Esophagus muscularis mucosa (tissue), 4 donors: ENCODE data around the gene IFNE. TPM values are rescaled to one million over a fixed set of nuclear protein-coding genes. Genes with fewer than 3 reads are reported as not detected.

ENCODE experiments used
- DNase-seq: peaks from one replicate; pipeline ENCODE4 v3.0.0-alpha.2; 2017; ENCODE audit errors: extremely low spot score
- H3K27ac ChIP-seq, 4 donors: fragments of 200-600 bp; sonication (generic); replicated peaks in 1 of 4; 1 replicate in 3 of 4; 2 replicates in 1 of 4; pipeline ENCODE4 v1.5.1; 2016 to 2019; ENCODE audit warnings: mild to moderate bottlenecking in 1 of 4
- H3K27me3 ChIP-seq, 4 donors: fragments of 200-600 bp; sonication (generic); one replicate each; pipeline versions ENCODE4 v1.5.1 to v1.6.0; 2016 to 2019
- H3K36me3 ChIP-seq, 4 donors: fragments of 200-600 bp; sonication (generic); one replicate each; pipeline ENCODE4 v1.5.1; 2016 to 2019
- H3K4me1 ChIP-seq, 4 donors: fragments of 200-600 bp; sonication (generic); one replicate each; pipeline ENCODE4 v1.5.1; 2016 to 2019
- H3K4me3 ChIP-seq, 4 donors: fragments of 200-600 bp; sonication (generic); 1 replicate in 2 of 4; 2 replicates in 2 of 4; pipeline ENCODE4 v1.5.1; 2016 to 2019; ENCODE audit warnings: mild to moderate bottlenecking in 4 of 4, moderate library complexity in 1 of 4
- H3K9me3 ChIP-seq, 4 donors: fragments of 200-600 bp; sonication (generic); 1 replicate in 3 of 4; 2 replicates in 1 of 4; pipeline ENCODE4 v1.5.1; 2016 to 2019
- EP300 ChIP-seq: sonication (generic); formaldehyde crosslinking; IDR thresholded peaks from one replicate; pipeline ENCODE4 v1.6.1; 2017; ENCODE audit warnings: antibody characterized with exemption
- POLR2A ChIP-seq: fragments of 450-650 bp; IDR thresholded peaks from one replicate; pipeline ENCODE4 v1.6.1; 2017; ENCODE audit warnings: antibody characterized with exemption, moderate library complexity, mild to moderate bottlenecking, low read depth
- POLR2AphosphoS5 ChIP-seq, 2 donors: sonication (generic); formaldehyde crosslinking; IDR thresholded peaks; one replicate each; pipeline ENCODE4 v1.6.1; 2017; ENCODE audit warnings: antibody characterized with exemption in 2 of 2
- whole genome bisulfite sequencing: methylation state at CpG from one replicate; pipeline ENCODE4 v1.1.5; 2018; 5-methylcytosine and 5-hydroxymethylcytosine counted together
- intact Hi-C: fragments of 100-400 bp; cut with DNase I; formaldehyde crosslinking; loops from one replicate; pipeline ENCODE4 v1.15.1; 2023
- total RNA-seq, 4 donors: library from RNA; depleted of rRNA; stranded (reverse); fragments of >200 nt; gene quantifications; one replicate each; pipeline versions ENCODE4 v1.1.0 to v1.2.1, GENCODE V29; 2016
- TF ChIP-seq, protein P1 (sequence below), 3 experiments: fragments of 200-600 bp in 2 of 3; fragments of 450-650 bp in 1 of 3; sonication (generic) in 2 of 3; IDR thresholded peaks; one replicate each; pipeline ENCODE4 v1.5.1; 2017 to 2019; ENCODE audit warnings: antibody characterized with exemption in 3 of 3, mild to moderate bottlenecking in 2 of 3, moderate library complexity in 1 of 3

Gene IFNE
- total RNA-seq, 4 donors from 2014 or later: not detected

DNA sequence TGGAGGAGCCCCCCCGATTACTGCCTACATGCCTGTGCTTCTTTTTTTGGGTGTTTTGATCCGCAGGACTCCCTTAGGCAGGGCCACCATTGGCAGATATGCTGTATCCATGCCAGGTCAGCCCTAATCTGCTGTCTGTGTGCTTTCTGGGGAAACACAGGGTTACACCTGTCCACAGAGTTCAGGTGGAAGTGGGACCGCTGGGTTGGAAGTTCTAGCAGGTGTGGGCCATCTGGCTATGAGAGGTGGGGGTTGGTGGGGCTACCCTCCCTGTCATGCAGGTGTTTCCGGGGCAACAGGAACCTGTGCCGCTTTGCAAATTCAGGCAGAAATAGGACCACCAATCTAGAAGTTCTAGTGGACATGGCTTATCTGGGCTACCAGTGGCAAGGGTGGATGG lies 17.0 kb downstream of the IFNE start:
- DNase-seq: no peak
- Histone ChIP-seq H3K27me3 (peaks cover 0 to 4% (median 0%) of the 10 kb centered on the region in 4 donors), H3K36me3 (no peaks in the 10 kb centered on the region), H3K4me3 (no peak overlapping the region), H3K4me1 (no peaks in the 10 kb centered on the region), H3K27ac (no peak overlapping the region), H3K9me3 (peaks cover 0 to 16% (median 14%) of the 10 kb centered on the region in 4 donors)
- intact Hi-C loops: no loop called here
- WGBS: 94% methylated on average over 2 of the region's 5 CpGs
- no peak for TF ChIP-seq POLR2AphosphoS5 (IDR thresholded peaks at IDR 0.05)
- TF ChIP-seq, protein P1, sequence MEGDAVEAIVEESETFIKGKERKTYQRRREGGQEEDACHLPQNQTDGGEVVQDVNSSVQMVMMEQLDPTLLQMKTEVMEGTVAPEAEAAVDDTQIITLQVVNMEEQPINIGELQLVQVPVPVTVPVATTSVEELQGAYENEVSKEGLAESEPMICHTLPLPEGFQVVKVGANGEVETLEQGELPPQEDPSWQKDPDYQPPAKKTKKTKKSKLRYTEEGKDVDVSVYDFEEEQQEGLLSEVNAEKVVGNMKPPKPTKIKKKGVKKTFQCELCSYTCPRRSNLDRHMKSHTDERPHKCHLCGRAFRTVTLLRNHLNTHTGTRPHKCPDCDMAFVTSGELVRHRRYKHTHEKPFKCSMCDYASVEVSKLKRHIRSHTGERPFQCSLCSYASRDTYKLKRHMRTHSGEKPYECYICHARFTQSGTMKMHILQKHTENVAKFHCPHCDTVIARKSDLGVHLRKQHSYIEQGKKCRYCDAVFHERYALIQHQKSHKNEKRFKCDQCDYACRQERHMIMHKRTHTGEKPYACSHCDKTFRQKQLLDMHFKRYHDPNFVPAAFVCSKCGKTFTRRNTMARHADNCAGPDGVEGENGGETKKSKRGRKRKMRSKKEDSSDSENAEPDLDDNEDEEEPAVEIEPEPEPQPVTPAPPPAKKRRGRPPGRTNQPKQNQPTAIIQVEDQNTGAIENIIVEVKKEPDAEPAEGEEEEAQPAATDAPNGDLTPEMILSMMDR (IDR thresholded peaks at IDR 0.05): no peak
- no peak for TF ChIP-seq EP300
- no peak for TF ChIP-seq POLR2A

DNA sequence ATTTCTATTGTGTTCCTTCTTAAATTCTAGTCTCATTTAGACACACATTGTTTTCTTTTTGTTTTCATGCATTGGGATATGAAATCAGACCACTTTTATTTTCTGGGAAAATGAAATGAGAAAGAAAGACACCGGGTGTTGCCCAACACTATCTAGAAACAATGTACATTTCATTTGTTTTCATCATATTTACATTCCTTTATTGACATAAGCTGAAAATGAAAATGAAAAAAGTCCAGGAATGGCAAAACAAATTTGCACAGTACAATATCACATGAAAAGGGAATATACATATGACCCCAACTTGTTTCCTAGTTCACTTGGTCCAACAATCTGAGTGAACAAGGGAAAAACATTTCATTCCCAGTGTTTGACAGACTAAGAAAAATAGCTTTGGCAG lies 20.7 kb downstream of the IFNE start:
- Histone ChIP-seq H3K36me3 (no peaks in the 10 kb centered on the region), H3K9me3 (peaks cover 0 to 16% (median 14%) of the 10 kb centered on the region in 4 donors), H3K27me3 (peaks cover 0 to 4% (median 0%) of the 10 kb centered on the region in 4 donors), H3K4me1 (no peaks in the 10 kb centered on the region), H3K27ac (no peak overlapping the region), H3K4me3 (no peak overlapping the region)
- DNase-seq: no peak
- intact Hi-C loops: no loop called here
- TF ChIP-seq POLR2AphosphoS5 (IDR thresholded peaks at IDR 0.05): no peak
- no peak for TF ChIP-seq EP300
- no peak for TF ChIP-seq POLR2A
- TF ChIP-seq, protein P1 (IDR thresholded peaks at IDR 0.05): no peak
- WGBS: 88% methylated on average over 1 of the region's 1 CpG

DNA sequence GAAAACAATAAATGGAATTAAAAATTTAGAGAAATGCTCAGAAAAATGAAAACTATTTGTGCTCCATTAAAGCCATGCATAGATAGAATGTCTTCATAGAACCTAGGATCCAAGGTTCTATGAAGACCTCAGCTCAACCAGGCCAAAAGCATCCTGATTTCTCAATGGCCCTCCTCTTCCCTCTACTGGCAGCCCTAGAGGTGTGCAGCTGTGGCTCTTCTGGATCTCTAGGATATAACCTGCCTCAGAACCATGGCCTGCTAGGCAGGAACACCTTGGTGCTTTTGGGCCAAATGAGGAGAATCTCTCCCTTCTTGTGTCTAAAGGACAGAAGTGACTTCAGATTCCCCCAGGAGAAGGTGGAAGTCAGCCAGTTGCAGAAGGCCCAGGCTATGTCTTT lies 26.8 kb downstream of the IFNE start:
- no peak for DNase-seq
- Histone ChIP-seq H3K27ac (no peak overlapping the region), H3K4me1 (no peaks in the 10 kb centered on the region), H3K36me3 (no peaks in the 10 kb centered on the region), H3K27me3 (no peaks in the 10 kb centered on the region), H3K9me3 (no peaks in the 10 kb centered on the region), H3K4me3 (no peak overlapping the region)
- TF ChIP-seq, protein P1 (IDR thresholded peaks at IDR 0.05): peak; percentile 25 to 52 (median 35)
- TF ChIP-seq POLR2A: no peak
- TF ChIP-seq POLR2AphosphoS5 (IDR thresholded peaks at IDR 0.05): no peak
- no peak for TF ChIP-seq EP300
- intact Hi-C loops: no loop called here

DNA sequence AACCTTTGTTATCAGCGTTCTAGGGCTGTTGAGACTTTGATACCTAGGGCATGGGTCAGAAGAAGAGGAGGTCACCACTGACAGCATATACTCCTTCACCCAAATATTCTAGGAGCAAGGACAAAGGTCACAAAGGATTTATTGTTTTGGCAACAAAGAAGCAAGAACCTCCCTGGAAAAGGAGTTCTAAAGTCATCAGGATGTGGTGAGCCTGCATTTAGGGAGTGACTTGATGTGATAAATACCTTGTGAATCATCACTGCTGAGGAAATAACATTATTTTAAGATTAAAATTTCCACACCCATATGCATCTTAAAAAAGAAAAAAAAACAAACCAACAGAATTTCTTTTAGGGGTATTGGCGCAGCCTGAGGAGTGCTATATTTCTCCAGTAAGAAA lies 28.0 kb downstream of the IFNE start:
- Histone ChIP-seq H3K4me3 (no peak overlapping the region), H3K4me1 (no peaks in the 10 kb centered on the region), H3K9me3 (no peaks in the 10 kb centered on the region), H3K27ac (no peak overlapping the region), H3K36me3 (no peaks in the 10 kb centered on the region), H3K27me3 (no peaks in the 10 kb centered on the region)
- 72% methylated on average over 2 of the region's 2 CpGs for WGBS
- no peak for DNase-seq
- intact Hi-C loops: loop anchor here (5.0 kb wide), 1 partner anchor 137 kb away; no protein-coding TSS in a partner anchor
- TF ChIP-seq EP300 (no peak), POLR2AphosphoS5 (IDR thresholded peaks at IDR 0.05) (no peak), POLR2A (no peak)
- TF ChIP-seq, protein P1 (IDR thresholded peaks at IDR 0.05): no peak

DNA sequence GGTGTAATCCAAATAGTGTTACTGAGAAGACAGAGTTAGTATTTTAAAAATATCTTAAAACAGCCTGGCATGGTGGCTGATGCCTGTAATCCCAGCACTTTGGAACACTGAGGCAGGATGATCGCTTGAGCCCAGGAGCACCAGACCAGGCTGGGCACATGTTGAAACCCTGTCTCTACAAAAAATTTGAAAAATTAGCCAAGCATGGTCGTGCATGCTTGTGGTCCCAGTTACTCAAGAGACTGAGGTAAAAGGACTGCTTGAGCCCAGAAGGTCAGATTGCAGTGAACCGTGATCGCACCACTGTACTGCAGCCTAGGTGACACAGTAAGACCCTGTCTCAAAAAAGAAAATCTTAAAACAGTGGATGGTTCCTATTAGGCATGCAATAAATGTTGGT lies 29.4 kb downstream of the IFNE start:
- Histone ChIP-seq H3K36me3 (no peaks in the 10 kb centered on the region), H3K9me3 (no peaks in the 10 kb centered on the region), H3K4me3 (no peak overlapping the region), H3K27me3 (no peaks in the 10 kb centered on the region), H3K27ac (no peak overlapping the region), H3K4me1 (no peaks in the 10 kb centered on the region)
- DNase-seq: no peak
- TF ChIP-seq POLR2A (no peak), EP300 (no peak), POLR2AphosphoS5 (IDR thresholded peaks at IDR 0.05) (no peak)
- TF ChIP-seq, protein P1 (IDR thresholded peaks at IDR 0.05): no peak
- intact Hi-C loops: loop anchor here (5.0 kb wide), 1 partner anchor 135 kb away; no protein-coding TSS in a partner anchor
- WGBS: 85% methylated on average over 4 of the region's 4 CpGs
